Stimulated activated CD8-positive, alpha-beta memory T cell treated with anti-CD3 and anti-CD28 coated beads, Interleukin-7, amount 100 ng/mL, for 4 hours (primary cell): ENCODE results near the gene TIGD3.
"Not testable (repeated sequence)": the region's sequence is repeated elsewhere in the genome, so short reads cannot be mapped to it uniquely, and the experiment has no call there.

Experiments used
- DNase-seq, 2 donors: peaks; one replicate each; pipeline ENCODE4 v3.0.0-alpha.2; 2020; ENCODE audit warnings: low read depth in 2 of 2

Gene TIGD3

DNA sequence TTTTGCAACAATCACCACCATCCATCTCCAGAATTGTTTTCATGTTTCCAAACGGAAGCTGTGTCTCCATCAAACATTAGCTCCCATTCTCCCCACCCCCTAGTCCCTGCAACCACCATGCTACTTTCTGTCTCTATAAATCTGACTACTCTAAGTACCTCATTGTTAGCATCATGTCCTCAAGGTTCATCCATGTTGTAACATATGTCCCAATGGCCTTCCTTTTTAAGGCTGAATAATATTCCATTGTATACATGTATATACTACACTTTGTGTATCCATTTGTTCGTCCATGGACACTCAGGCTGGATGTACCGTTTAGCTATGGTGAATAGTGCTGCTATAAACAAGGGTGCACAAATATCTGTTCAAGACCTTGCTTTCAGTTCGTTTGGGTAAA, 29.1 kb upstream of the TIGD3 start:
- DNase-seq, result no peak

GRCh38 chr11:65327021-65327420, 27.5 kb upstream of the TIGD3 start:
- DNase-seq, result no peak

- no peak for DNase-seq
Observed at GRCh38 chr11:65329478-65329877, 25.1 kb upstream of the TIGD3 start.

GRCh38 chr11:65329944-65330403, 24.6 kb upstream of the TIGD3 start:
- DNase-seq, result peak; percentile 65 to 78

DNA sequence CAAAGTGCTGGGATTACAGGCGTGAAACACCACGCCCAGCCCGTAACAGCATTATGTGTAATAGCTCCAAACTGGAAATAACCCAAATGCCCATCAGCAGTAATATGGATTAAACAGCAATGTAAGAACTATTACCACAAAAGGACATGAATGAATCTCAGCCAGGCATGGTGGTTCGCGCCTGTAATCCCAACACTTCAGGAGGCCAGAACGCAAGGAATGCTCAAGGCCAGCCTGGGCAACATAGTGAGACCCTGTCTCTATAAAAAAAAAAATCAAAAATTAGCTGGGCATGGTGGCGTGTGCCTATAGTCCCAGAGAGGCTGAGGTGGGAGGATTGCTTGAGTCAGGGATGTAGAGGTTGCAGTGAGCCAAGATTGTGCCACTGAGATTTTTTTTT, 24.0 kb upstream of the TIGD3 start:
- DNase-seq, result no peak

- DNase-seq, result not testable (repeated sequence)
Observed at GRCh38 chr11:65332591-65332990, 22.0 kb upstream of the TIGD3 start.

DNA sequence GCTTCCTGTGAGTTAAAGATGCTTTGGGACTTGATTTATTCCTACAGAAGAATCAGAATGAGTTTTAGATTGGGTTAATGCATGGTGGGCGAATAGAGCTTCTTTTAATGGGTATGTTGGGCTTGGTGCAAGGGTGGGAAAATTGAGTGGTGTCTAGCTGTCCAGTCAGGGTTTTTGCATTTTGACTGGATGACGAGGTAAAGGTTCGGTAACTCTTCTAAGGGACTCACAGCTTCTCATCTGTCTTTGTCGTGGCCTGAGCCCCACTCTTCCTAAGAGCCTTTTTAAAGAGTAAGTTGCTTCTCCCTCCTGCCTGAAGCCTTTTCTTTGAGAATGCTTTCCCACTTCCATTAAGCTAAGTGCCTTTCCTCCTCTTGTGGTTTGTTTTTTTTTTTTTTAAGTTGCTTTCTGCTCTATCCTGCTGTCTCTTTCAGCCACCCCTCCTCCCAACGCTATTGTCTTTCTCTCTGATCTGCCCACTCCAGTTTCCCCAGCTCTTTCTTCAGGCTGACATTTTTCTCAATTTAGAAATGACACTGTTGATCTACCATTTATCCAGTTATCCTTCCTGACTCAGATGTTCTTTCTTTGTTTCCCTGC, 19.8 kb upstream of the TIGD3 start:
- DNase-seq, result no peak

DNA sequence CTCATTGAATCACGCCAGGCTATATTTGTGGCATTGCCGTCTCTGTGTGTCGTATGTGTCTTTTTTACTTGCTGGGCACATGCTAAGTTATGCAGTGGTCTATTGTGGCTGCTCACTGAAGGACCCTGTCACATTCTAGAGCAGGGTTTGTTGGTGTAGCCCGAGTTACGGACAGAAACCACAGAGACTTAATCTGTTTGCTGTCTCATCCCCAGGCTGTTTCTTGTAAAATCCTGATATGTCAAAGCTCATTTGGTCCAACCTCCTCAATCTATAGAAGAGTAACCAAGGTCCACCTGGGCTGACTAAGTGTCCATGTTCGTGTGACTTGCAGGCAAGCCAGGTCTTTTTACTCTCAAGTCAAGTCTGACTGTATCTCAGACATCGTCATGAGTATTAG, 15.9 kb upstream of the TIGD3 start:
- no peak for DNase-seq

- no peak for DNase-seq
Observed at GRCh38 chr11:65340226-65340625, 14.3 kb upstream of the TIGD3 start.

GRCh38 chr11:65341856-65342255, 12.7 kb upstream of the TIGD3 start:
- no peak for DNase-seq

DNA sequence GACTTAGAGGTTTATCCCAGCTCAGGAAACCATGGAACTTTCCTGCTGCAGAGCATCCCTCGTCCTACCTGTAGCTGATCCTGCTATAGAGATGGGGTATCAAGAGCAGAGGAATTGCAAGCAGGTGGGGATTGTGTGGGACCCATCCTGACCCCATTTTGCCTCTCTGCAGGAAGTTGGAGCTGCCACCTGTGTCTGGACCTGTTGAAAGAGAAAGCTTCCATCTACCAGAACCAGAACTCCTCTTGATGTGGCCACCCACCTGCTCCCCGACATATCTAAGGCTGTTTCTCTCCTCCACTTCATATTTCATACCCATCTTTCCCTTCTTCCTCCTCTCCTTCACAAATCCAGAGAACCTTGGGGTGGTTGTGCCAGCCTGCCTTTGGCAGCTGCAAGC, 3.0 kb upstream of the TIGD3 start:
- no peak for DNase-seq

GRCh38 chr11:65352783-65353182, 1.8 kb upstream of the TIGD3 start:
- DNase-seq, result no peak

DNA sequence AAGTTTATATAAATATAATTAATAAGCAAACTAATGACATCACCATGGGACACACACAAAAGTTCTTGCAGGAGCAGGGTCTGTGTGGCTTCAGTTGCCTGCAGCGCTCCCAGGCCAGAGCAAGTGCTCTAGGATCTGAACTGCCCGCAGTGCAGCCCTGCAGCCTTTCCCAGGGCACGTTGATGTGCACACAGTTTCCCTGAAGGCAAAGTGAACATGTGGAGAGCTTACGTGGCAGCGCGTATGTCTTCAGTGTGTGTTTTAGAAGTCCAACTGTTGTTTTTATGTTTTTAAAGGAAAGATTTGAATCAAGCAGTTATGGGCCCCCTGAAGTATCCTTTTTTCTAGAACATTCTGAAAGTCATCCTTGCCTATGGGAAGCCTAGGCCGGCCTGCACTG, 1.2 kb upstream of the TIGD3 start:
- DNase-seq, result no peak

- no peak for DNase-seq
Observed at GRCh38 chr11:65353900-65354264, 669 bp upstream of the TIGD3 start.

DNA sequence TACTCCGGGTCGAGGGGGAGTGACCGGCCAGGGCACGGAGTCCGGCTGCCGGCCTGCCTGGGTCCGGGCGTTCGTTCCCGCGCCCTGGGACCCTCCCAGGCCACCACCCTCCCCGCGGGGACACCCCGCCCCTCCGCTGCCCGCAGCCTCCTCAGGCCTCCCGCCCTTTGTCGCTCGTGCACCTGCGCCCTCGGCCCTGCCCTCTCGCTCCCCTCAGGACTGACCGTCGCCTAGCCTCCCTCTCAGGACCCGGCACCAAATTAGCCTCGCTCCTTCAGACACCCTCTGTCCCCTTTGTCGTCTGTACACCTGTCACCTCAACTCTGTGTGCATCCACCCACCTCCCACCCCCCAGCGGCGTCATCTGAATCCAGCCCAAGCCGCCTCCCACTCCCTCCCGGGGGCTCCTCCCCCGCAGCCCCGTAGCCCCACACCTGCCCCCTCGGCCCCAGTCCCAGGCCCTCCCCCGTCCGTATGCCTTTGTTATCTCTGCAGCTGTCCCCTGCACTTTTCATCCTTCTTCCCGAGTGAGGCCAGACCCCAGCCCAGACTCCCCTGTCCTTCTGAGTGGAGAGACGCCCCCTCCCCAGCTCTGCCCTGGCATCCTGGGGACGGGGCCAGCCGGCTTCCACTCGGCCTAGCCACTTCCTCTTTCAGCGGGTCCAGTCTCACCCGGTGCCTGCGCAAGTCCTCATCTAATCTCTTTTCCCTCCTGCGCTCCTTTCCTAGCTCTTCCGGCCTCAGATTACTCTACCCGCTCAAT, 643 bp downstream of the TIGD3 start:
- peak; percentile 50 to 61 for DNase-seq

- DNase-seq, result no peak
Observed at GRCh38 chr11:65355776-65356393, 1.3 kb downstream of the TIGD3 start.

GRCh38 chr11:65356394-65356972, 1.9 kb downstream of the TIGD3 start:
- no peak for DNase-seq

- no peak for DNase-seq
Observed at GRCh38 chr11:65357856-65358356, 3.4 kb downstream of the TIGD3 start.

DNA sequence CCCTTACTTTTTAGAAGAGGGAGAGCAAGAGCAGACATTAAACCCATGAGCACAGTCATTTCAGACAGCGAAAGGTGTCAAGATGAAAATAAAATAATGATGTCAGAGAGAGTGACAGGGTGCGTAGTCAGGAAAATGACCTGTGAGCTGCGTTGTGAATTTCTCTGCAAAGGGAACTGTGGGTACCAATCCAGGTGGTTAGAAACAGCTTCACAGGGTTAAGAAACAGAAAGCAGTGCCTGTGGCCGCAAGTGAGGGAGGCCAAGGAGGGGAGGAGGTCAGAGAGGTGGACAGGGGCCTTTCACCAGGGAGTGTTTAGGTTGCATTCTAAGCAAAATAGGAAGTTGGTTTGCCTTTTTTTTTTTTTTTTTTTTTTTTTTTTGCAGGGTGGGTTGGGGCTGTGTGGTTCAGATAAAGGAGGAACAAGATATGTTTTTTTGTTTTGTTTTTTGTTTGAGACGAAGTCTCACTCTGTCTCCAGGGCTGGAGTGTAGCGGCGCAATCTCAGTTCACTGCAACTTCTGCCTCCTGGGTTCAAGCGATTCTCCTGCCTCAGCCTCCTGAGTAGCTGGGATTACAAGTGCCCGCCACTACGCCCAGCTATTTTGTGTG, 7.9 kb downstream of the TIGD3 start:
- DNase-seq, result no peak

DNA sequence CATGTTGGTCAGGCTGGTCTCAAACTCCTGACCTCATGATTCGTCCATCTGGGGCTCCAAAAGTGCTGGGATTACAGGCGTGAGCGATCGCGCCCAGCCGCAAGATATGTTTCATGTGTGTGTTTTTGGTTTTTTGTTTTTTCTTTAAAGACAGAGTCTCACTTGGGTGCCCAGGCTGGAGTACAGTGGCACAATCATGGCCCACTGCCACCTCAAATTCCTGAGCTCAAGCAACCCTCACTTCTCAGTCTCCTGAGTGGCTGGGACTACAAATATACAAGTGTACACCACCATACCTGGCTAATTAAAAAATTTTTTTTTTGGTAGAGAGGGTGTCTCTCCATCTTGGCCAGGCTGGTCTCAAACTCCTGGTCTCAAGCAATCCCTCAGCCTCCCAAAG, 8.4 kb downstream of the TIGD3 start:
- no peak for DNase-seq

GRCh38 chr11:65363770-65364169, 9.2 kb downstream of the TIGD3 start:
- no peak for DNase-seq

DNA sequence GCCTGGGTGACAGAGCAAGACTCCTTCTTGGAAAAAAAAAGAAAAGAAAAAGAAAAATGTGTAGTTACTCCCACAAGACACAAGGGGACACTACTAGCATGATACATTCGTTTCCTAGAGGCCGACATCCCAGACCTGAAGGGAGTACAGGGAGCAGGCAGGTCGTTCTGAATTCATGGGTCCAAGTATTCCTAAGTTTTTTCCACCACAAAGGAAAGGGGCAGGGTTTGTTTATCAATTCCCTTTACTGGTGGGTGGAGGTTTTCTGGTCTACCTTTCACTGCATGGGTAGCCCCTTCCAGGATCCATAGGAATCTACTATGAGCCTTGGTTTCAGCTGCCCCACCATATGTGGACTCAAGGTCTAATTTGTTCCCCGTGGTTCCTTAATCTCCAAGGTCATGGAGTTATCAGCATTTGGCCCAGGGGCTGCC, 11.8 kb downstream of the TIGD3 start:
- DNase-seq, result no peak
